ENCODE data around the gene CYP4F3. TPM values are rescaled to one million over a fixed set of nuclear protein-coding genes. Genes with fewer than 3 reads are reported as not detected.
"Not testable (repeated sequence)": the region's sequence is repeated elsewhere in the genome, so short reads cannot be mapped to it uniquely, and the experiment has no call there.

Gene CYP4F3
- total RNA-seq, 1 donor from 2014 or later, result 2.9 TPM

DNA sequence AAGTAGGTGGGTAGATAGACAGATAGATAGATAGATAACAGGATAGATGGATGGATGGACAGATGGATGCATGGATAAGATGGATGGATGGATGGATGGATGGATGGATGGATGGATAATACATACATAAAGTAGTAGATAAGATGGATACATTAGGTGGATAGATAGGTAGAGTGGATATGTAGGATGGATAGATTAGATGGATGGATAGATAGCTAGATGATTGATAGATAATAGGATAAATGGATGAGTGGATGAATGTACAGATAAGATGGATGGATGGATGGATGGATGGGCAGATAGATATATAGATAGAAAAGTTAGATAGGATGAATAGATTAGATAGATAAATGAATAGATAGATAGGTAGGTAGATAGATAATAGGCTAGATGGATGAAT lies 2.1 kb downstream of the CYP4F3 start:
- FAIRE-seq, result no peak
- DNase-seq (ENCODE audit: low read depth), result no peak
- no peaks in the 10 kb centered on the region for H3K36me3 ChIP-seq (ENCODE audit: control insufficient read depth, insufficient read depth, low read length)
- H3K4me3 ChIP-seq (ENCODE audit: low read depth, low read length), result no peak overlapping the region
- H3K27me3 ChIP-seq (ENCODE audit: control insufficient read depth, insufficient read depth, low read length), result no peaks in the 10 kb centered on the region
- TF ChIP-seq, protein P1, sequence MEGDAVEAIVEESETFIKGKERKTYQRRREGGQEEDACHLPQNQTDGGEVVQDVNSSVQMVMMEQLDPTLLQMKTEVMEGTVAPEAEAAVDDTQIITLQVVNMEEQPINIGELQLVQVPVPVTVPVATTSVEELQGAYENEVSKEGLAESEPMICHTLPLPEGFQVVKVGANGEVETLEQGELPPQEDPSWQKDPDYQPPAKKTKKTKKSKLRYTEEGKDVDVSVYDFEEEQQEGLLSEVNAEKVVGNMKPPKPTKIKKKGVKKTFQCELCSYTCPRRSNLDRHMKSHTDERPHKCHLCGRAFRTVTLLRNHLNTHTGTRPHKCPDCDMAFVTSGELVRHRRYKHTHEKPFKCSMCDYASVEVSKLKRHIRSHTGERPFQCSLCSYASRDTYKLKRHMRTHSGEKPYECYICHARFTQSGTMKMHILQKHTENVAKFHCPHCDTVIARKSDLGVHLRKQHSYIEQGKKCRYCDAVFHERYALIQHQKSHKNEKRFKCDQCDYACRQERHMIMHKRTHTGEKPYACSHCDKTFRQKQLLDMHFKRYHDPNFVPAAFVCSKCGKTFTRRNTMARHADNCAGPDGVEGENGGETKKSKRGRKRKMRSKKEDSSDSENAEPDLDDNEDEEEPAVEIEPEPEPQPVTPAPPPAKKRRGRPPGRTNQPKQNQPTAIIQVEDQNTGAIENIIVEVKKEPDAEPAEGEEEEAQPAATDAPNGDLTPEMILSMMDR (IDR thresholded peaks at IDR 0.05; ENCODE audit: insufficient read depth, low read length, severe bottlenecking), result no peak

DNA sequence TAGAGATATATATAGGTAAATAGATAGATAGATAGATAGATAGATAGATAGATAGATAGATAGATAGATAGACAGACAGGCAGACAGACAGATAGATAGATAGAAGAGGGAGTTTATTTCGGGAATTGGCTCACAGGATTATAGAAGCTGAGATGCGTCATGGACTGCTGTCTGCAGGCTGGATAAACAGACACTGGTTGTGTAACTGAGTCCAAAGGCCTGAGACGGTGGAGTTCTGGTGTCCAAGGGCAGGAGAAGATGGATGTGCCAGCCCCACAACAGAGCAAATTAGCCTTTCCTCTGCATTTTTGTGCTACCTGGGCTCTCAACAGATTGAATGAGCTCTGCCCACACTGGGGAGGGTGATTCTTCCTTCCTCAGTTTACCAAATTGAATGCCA lies 2.7 kb downstream of the CYP4F3 start:
- Histone ChIP-seq H3K27me3 (ENCODE audit: control insufficient read depth, insufficient read depth, low read length) (no peaks in the 10 kb centered on the region), H3K36me3 (ENCODE audit: control insufficient read depth, insufficient read depth, low read length) (no peaks in the 10 kb centered on the region), H3K4me3 (ENCODE audit: low read depth, low read length) (no peak overlapping the region)
- DNase-seq (ENCODE audit: low read depth) (no peak), FAIRE-seq (no peak)
- TF ChIP-seq, protein P1 (IDR thresholded peaks at IDR 0.05; ENCODE audit: insufficient read depth, low read length, severe bottlenecking), result no peak

- DNase-seq (ENCODE audit: low read depth) (no peak), FAIRE-seq (no peak)
- no peak overlapping the region for H3K4me3 ChIP-seq (ENCODE audit: low read depth, low read length)
- no peaks in the 10 kb centered on the region for H3K27me3 ChIP-seq (ENCODE audit: control insufficient read depth, insufficient read depth, low read length)
- H3K36me3 ChIP-seq (ENCODE audit: control insufficient read depth, insufficient read depth, low read length), result no peaks in the 10 kb centered on the region
- TF ChIP-seq, protein P1 (IDR thresholded peaks at IDR 0.05; ENCODE audit: insufficient read depth, low read length, severe bottlenecking), result no peak
These were observed 3.5 kb downstream of the CYP4F3 start for GRCh38 chr19:15644066-15644741.

- H3K36me3 ChIP-seq (ENCODE audit: control insufficient read depth, insufficient read depth, low read length), result no peaks in the 10 kb centered on the region
These were observed 4.1 kb downstream of the CYP4F3 start for GRCh38 chr19:15644816-15645215.

DNA sequence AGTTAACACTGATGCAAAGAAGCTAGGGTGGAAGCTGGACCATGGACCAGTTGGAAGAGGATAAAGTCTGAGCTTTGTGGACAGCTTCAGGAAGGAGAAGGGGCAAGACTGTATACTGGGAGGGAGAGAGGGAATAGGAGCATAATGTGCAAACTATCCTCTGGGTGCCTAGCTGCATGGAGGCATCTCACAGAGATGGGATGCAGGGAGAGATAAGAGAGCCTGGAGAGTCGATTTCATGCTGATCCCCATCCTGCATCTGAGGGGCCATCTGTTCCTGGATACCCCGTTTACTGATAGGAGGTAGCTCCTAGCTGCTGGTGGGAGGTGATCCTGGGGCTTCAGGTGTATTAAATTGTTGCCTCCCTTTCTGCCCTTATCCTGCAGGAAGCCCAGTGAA lies 8.8 kb downstream of the CYP4F3 start:
- no peak for DNase-seq (ENCODE audit: low read depth)
- TF ChIP-seq, protein P1 (IDR thresholded peaks at IDR 0.05; ENCODE audit: insufficient read depth, low read length, severe bottlenecking), result no peak
- no peak for FAIRE-seq
- no peaks in the 10 kb centered on the region for H3K36me3 ChIP-seq (ENCODE audit: control insufficient read depth, insufficient read depth, low read length)
- H3K27me3 ChIP-seq (ENCODE audit: control insufficient read depth, insufficient read depth, low read length), result no peaks in the 10 kb centered on the region
- H3K4me3 ChIP-seq (ENCODE audit: low read depth, low read length), result no peak overlapping the region

More at GRCh38 chr19:15644816-15645215, 4.1 kb downstream of the CYP4F3 start:
- DNase-seq (ENCODE audit: low read depth) (no peak), FAIRE-seq (no peak)
- TF ChIP-seq, protein P1 (IDR thresholded peaks at IDR 0.05; ENCODE audit: insufficient read depth, low read length, severe bottlenecking), result no peak
- Histone ChIP-seq H3K27me3 (ENCODE audit: control insufficient read depth, insufficient read depth, low read length) (no peaks in the 10 kb centered on the region), H3K4me3 (ENCODE audit: low read depth, low read length) (no peak overlapping the region)

GRCh38 chr19:15650123-15650522 lies 9.4 kb downstream of the CYP4F3 start:
- not testable (repeated sequence) for DNase-seq (ENCODE audit: low read depth); H3K27me3 ChIP-seq (ENCODE audit: control insufficient read depth, insufficient read depth, low read length); FAIRE-seq; H3K36me3 ChIP-seq (ENCODE audit: control insufficient read depth, insufficient read depth, low read length); H3K4me3 ChIP-seq (ENCODE audit: low read depth, low read length)
